Astrocyte of the cerebellum (primary cell): ENCODE results near the gene INPP5F.

Experiments used
- DNase-seq: peaks from one replicate; pipeline ENCODE4 v3.0.0-alpha.2; 2011; ENCODE audit warnings: low read depth
- H3K4me3 ChIP-seq: 2 replicates; pipeline ENCODE4 v1.5.1; 2011; ENCODE audit warnings: mild to moderate bottlenecking, low read depth, low read length, moderate library complexity
- CTCF ChIP-seq: IDR thresholded peaks from 2 replicates; pipeline ENCODE4 v1.5.1; 2012; ENCODE audit warnings: low read length, low read depth, moderate library complexity, mild to moderate bottlenecking; ENCODE audit errors: missing control alignments
- in situ Hi-C: cut with HindIII; loops from 2 replicates; pipeline ENCODE4 v1.10.0; 2017; ENCODE audit warnings: low sequenced_read_pairs

The INPP5F gene

GRCh38 chr10:119740096-119740495 lies 14.2 kb downstream of the INPP5F start:
- no peak for DNase-seq
- TF ChIP-seq CTCF: no peak
- in situ Hi-C loops: no loop called here
- H3K4me3 ChIP-seq: no peak overlapping the region

- no peak overlapping the region for H3K4me3 ChIP-seq
- in situ Hi-C loops: no loop called here
- DNase-seq: no peak
- TF ChIP-seq CTCF: no peak
Measured at GRCh38 chr10:119742947-119743648, 17.2 kb downstream of the INPP5F start.

- TF ChIP-seq CTCF: no peak
- no peak for DNase-seq
- H3K4me3 ChIP-seq: no peak overlapping the region
- in situ Hi-C loops: loop anchor here (5.0 kb wide), 2 partner anchors 61 to 109 kb away; no protein-coding TSS in a partner anchor
Measured at GRCh38 chr10:119747940-119748339, 22.1 kb downstream of the INPP5F start.

GRCh38 chr10:119748871-119749270 lies 23.0 kb downstream of the INPP5F start:
- H3K4me3 ChIP-seq: no peak overlapping the region
- in situ Hi-C loops: loop anchor here (5.0 kb wide), 2 partner anchors 62 to 108 kb away; no protein-coding TSS in a partner anchor
- DNase-seq: no peak
- no peak for TF ChIP-seq CTCF

GRCh38 chr10:119749455-119749854 lies 23.6 kb downstream of the INPP5F start:
- in situ Hi-C loops: loop anchor here (5.0 kb wide), 2 partner anchors 62 to 108 kb away; no protein-coding TSS in a partner anchor
- no peak for DNase-seq
- no peak for TF ChIP-seq CTCF
- H3K4me3 ChIP-seq: no peak overlapping the region

- in situ Hi-C loops: no loop called here
- H3K4me3 ChIP-seq: no peak overlapping the region
- DNase-seq: peak; percentile 72
- TF ChIP-seq CTCF: peak; percentile 97
Measured at GRCh38 chr10:119750391-119751230, 24.8 kb downstream of the INPP5F start.
